ENCODE results near the gene RHBDD3.

GRCh38 chr22:29226351-29226981 lies 41.3 kb downstream of the RHBDD3 start:
- TF ChIP-seq POLR2A (IDR thresholded peaks at IDR 0.05) (no peak), CTCF (IDR thresholded peaks at IDR 0.05) (no peak), EP300 (IDR thresholded peaks at IDR 0.05) (no peak), POLR2AphosphoS5 (IDR thresholded peaks at IDR 0.05) (no peak)
